Loucy (cell line): ENCODE results near the gene NEDD4.

Source experiments
- H2AFZ ChIP-seq: fragments of 200-600 bp; sonication (generic); 2 replicates; pipeline ENCODE4 v1.6.0; 2016; ENCODE audit warnings: antibody characterized with exemption, mild to moderate bottlenecking, low read length, moderate library complexity
- H3F3A ChIP-seq: fragments of 200-600 bp; 2 replicates; pipeline ENCODE4 v1.6.0; 2016; ENCODE audit warnings: antibody characterized with exemption, low read depth, mild to moderate bottlenecking
- H3K27me3 ChIP-seq: fragments of 200-600 bp; sonication (generic); 2 replicates; pipeline ENCODE4 v1.6.1; 2014; ENCODE audit warnings: low read length, mild to moderate bottlenecking; ENCODE audit not compliant: insufficient read depth, poor library complexity, severe bottlenecking
- H3K36me3 ChIP-seq: fragments of 200-600 bp; sonication (generic); 2 replicates; pipeline ENCODE4 v1.6.1; 2016; ENCODE audit warnings: low read length; ENCODE audit not compliant: insufficient read depth
- H3K4me1 ChIP-seq: fragments of 200-600 bp; sonication (generic); 2 replicates; pipeline ENCODE4 v1.5.1; 2014; ENCODE audit warnings: low read length, mild to moderate bottlenecking; ENCODE audit not compliant: insufficient read depth, poor library complexity, severe bottlenecking
- H3K4me2 ChIP-seq: fragments of 200-600 bp; sonication (generic); 2 replicates; pipeline ENCODE4 v1.6.0; 2014; ENCODE audit warnings: antibody characterized with exemption, low read length, low read depth, mild to moderate bottlenecking; ENCODE audit not compliant: poor library complexity, severe bottlenecking
- H3K4me3 ChIP-seq: fragments of 200-600 bp; sonication (generic); 2 replicates; pipeline ENCODE4 v1.5.1; 2014; ENCODE audit warnings: low read length, mild to moderate bottlenecking, mixed read lengths; ENCODE audit not compliant: poor library complexity, severe bottlenecking
- H3K79me2 ChIP-seq: fragments of 200-600 bp; sonication (generic); 2 replicates; pipeline ENCODE4 v1.6.1; 2014; ENCODE audit warnings: low read length; ENCODE audit not compliant: insufficient read depth
- H3K9ac ChIP-seq: fragments of 200-600 bp; sonication (generic); 2 replicates; pipeline ENCODE4 v1.6.0; 2014; ENCODE audit warnings: mild to moderate bottlenecking, low read depth, low read length, moderate library complexity; ENCODE audit not compliant: poor library complexity, severe bottlenecking
- H3K9me2 ChIP-seq: fragments of 200-600 bp; sonication (generic); replicated peaks from 2 replicates; pipeline ENCODE4 v1.6.1; 2016; ENCODE audit warnings: low read depth, low read length, mixed read lengths
- H3K9me3 ChIP-seq: fragments of 200-600 bp; sonication (generic); 2 replicates; pipeline ENCODE4 v1.6.1; 2014; ENCODE audit warnings: mild to moderate bottlenecking, antibody characterized with exemption, low read length, low read depth; ENCODE audit not compliant: insufficient read depth
- H4K20me1 ChIP-seq: fragments of 200-600 bp; sonication (generic); 2 replicates; pipeline ENCODE4 v1.6.0; 2014; ENCODE audit warnings: antibody characterized with exemption, low read length, mild to moderate bottlenecking; ENCODE audit not compliant: insufficient read depth, poor library complexity, severe bottlenecking
- EZH2phosphoT487 ChIP-seq: fragments of 200-600 bp; IDR thresholded peaks from 2 replicates; pipeline ENCODE4 v1.6.1; 2018; ENCODE audit warnings: antibody characterized with exemption, mild to moderate bottlenecking, moderate library complexity, borderline replicate concordance
- TF ChIP-seq, protein P1 (sequence below): fragments of 200-600 bp; sonication (generic); conservative IDR thresholded peaks from 2 replicates; pipeline ENCODE4 v1.5.1; 2014; ENCODE audit warnings: mild to moderate bottlenecking, antibody characterized with exemption, low read length

Gene NEDD4

DNA sequence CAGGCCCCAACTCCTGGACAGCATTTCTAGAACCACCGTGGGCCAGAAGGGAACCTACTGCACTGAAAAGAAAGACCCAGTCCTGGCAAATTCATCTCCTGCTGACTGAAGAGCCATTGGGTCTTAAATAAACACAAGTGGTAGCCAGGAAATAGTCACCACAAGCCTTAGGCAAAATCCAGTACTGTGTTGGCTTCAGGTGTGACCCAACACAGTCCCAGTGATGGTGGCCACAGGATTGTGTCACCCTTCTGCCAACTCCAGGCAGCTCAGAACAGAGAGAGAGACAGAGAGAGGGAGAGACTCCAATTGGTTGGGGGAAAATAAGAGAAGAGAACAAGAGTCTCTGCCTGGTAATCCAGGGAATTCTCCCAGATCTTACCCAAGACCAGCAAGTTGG is 23.1 kb downstream of the NEDD4 start:
- Histone ChIP-seq H3K36me3 (peaks cover 6% of the 10 kb centered on the region; the same call in 1 of the 2 replicates), H2AFZ (no peak overlapping the region), H3K9ac (no peak overlapping the region), H3K79me2 (peaks cover 19% of the 10 kb centered on the region), H3K9me3 (no peaks in the 10 kb centered on the region), H3K9me2 (no peaks in the 10 kb centered on the region), H3K27me3 (no peaks in the 10 kb centered on the region), H3K4me3 (no peak overlapping the region), H3K4me2 (no peak overlapping the region), H4K20me1 (no peaks in the 10 kb centered on the region), H3K4me1 (no peaks in the 10 kb centered on the region), H3F3A (no peaks in the 10 kb centered on the region)
- TF ChIP-seq EZH2phosphoT487 = no peak
- TF ChIP-seq, protein P1, sequence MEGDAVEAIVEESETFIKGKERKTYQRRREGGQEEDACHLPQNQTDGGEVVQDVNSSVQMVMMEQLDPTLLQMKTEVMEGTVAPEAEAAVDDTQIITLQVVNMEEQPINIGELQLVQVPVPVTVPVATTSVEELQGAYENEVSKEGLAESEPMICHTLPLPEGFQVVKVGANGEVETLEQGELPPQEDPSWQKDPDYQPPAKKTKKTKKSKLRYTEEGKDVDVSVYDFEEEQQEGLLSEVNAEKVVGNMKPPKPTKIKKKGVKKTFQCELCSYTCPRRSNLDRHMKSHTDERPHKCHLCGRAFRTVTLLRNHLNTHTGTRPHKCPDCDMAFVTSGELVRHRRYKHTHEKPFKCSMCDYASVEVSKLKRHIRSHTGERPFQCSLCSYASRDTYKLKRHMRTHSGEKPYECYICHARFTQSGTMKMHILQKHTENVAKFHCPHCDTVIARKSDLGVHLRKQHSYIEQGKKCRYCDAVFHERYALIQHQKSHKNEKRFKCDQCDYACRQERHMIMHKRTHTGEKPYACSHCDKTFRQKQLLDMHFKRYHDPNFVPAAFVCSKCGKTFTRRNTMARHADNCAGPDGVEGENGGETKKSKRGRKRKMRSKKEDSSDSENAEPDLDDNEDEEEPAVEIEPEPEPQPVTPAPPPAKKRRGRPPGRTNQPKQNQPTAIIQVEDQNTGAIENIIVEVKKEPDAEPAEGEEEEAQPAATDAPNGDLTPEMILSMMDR = no peak

DNA sequence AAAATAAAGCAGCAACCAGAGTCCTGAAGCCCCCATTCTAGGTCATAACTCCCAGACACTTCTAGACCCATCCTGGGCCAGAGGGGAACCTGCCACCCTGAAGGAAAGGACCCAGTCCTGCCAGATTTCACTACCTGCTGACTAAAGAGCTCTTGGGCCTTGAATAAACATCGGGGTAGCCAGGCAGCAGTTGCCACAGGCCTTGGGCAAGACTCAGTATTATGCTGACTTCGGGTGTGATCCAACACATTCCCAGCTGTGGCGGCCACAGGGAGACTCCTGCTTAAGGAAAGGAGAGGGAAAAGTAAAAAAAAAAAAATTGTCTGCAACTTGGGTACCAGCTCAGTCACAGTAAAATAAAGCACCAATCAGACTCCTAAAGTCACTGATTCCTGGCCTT is 23.8 kb downstream of the NEDD4 start:
- Histone ChIP-seq H3K27me3 (no peaks in the 10 kb centered on the region), H3K36me3 (peaks cover 12% of the 10 kb centered on the region; the same call in 1 of the 2 replicates), H3K4me1 (no peaks in the 10 kb centered on the region), H3K79me2 (peaks cover 19% of the 10 kb centered on the region), H3K4me2 (no peak overlapping the region), H3K4me3 (no peak overlapping the region), H2AFZ (no peak overlapping the region), H4K20me1 (no peaks in the 10 kb centered on the region), H3K9ac (no peak overlapping the region), H3K9me2 (no peaks in the 10 kb centered on the region), H3K9me3 (no peaks in the 10 kb centered on the region), H3F3A (no peaks in the 10 kb centered on the region)
- no peak for TF ChIP-seq EZH2phosphoT487
- TF ChIP-seq, protein P1 = no peak

DNA sequence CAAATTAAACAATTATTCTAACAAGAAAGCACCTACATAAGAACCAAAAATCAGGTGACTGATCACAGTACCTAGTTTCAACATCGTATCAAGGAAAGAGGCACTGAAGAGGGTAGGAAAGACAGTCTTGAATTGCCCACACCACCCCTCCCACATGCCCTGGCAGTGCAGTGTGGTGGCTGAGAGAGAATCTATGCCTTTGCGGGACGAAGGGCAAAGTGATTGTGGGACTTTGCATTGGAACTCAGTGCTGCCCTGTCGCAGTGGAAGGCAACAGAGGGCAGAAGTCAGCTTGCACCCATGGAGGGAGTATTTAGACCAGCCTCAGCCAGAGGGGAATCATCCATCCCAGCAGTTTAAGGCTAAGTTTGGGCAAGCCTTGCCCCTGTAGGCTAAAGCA is 24.5 kb downstream of the NEDD4 start:
- Histone ChIP-seq H3K79me2 (peaks cover 19% of the 10 kb centered on the region), H3K4me2 (no peak overlapping the region), H3K4me3 (no peak overlapping the region)

More for the DNA sequence above, 24.5 kb downstream of the NEDD4 start:
- no peaks in the 10 kb centered on the region for H3K9me3 ChIP-seq
- no peak overlapping the region for H2AFZ ChIP-seq
- no peaks in the 10 kb centered on the region for H4K20me1 ChIP-seq
- H3K9ac ChIP-seq = no peak overlapping the region
- H3K27me3 ChIP-seq = no peaks in the 10 kb centered on the region
- no peaks in the 10 kb centered on the region for H3F3A ChIP-seq
- TF ChIP-seq, protein P1 = no peak
- no peak for TF ChIP-seq EZH2phosphoT487
- no peaks in the 10 kb centered on the region for H3K9me2 ChIP-seq
- H3K4me1 ChIP-seq = no peaks in the 10 kb centered on the region
- H3K36me3 ChIP-seq = peaks cover 12% of the 10 kb centered on the region; the same call in 1 of the 2 replicates
